ENCODE measurements around the gene FOXRED1.

Gene FOXRED1

DNA sequence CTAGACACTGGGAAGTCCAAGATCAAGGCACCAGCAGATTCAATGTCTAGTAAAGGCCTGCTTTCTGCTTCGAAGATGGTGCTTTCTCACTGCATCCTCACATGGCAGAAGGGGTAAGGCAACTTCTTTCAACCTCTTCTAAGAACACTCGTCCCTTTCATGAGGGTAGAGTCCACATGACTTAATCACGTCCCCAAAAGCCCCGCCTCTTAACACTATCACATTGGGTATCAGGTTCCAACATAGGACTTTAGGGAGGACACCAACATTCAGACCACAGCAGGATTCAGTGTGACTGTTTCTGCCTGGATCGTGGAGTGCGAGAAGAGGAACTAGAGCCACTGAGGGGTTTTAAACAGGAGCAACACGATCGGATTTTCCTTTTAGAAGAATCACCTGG, 10.2 kb downstream of the FOXRED1 start:
- no peaks in the 10 kb centered on the region for H3K9me3 ChIP-seq (ENCODE audit: control insufficient read depth, insufficient read depth, low read length)
- TF ChIP-seq, protein P1, sequence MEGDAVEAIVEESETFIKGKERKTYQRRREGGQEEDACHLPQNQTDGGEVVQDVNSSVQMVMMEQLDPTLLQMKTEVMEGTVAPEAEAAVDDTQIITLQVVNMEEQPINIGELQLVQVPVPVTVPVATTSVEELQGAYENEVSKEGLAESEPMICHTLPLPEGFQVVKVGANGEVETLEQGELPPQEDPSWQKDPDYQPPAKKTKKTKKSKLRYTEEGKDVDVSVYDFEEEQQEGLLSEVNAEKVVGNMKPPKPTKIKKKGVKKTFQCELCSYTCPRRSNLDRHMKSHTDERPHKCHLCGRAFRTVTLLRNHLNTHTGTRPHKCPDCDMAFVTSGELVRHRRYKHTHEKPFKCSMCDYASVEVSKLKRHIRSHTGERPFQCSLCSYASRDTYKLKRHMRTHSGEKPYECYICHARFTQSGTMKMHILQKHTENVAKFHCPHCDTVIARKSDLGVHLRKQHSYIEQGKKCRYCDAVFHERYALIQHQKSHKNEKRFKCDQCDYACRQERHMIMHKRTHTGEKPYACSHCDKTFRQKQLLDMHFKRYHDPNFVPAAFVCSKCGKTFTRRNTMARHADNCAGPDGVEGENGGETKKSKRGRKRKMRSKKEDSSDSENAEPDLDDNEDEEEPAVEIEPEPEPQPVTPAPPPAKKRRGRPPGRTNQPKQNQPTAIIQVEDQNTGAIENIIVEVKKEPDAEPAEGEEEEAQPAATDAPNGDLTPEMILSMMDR (IDR thresholded peaks at IDR 0.05; ENCODE audit: low read depth, low read length, poor library complexity, severe bottlenecking): no peak
- TF ChIP-seq EZH2phosphoT487 (IDR thresholded peaks at IDR 0.05; ENCODE audit: borderline replicate concordance, low read length): no peak
- H3K27me3 ChIP-seq (ENCODE audit: control insufficient read depth, low read length): no peaks in the 10 kb centered on the region
- peaks cover 15% of the 10 kb centered on the region; the same call in 1 of the 2 replicates for H3F3A ChIP-seq (ENCODE audit: control insufficient read depth, insufficient read depth)
- H3K4me3 ChIP-seq (ENCODE audit: low read length): no peak overlapping the region
- no peaks in the 10 kb centered on the region for H3K9me2 ChIP-seq (replicated peaks; ENCODE audit: control insufficient read depth, low read length)
- H3K27ac ChIP-seq (ENCODE audit: low read depth, low read length): no peak overlapping the region
- H3K4me2 ChIP-seq (ENCODE audit: low read length): no peak overlapping the region
- peaks cover 7% of the 10 kb centered on the region for H3K79me2 ChIP-seq (ENCODE audit: control insufficient read depth, low read length)
- H3K4me1 ChIP-seq (ENCODE audit: control insufficient read depth, low read length): peaks cover 36% of the 10 kb centered on the region
- H4K20me1 ChIP-seq (ENCODE audit: control insufficient read depth, insufficient read depth, low read depth, low read length): no peaks in the 10 kb centered on the region
- peaks cover 36% of the 10 kb centered on the region for H3K36me3 ChIP-seq (ENCODE audit: control insufficient read depth, low read length)

DNA sequence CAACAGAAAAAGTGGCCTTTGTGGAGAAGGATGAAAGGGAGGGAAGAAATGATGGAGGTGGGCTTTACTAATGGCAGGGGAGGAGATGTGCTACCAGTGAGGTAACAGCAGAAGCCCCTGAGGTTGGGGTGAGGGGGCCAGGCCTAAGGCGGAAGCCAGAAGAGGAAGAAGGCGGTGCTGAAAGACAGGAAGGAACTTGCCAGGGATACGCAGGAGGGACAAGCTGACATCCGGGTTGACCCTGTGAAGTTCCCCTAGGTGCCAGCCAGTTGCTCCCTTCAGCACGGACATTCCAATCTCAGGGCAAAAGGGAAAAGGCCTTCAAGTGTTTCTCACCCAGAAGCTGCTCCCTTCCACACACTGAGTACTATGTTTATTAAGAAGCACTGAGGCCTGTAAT, 11.6 kb downstream of the FOXRED1 start:
- Histone ChIP-seq H3K9me3 (ENCODE audit: control insufficient read depth, insufficient read depth, low read length) (no peaks in the 10 kb centered on the region), H4K20me1 (ENCODE audit: control insufficient read depth, insufficient read depth, low read depth, low read length) (no peaks in the 10 kb centered on the region), H3K4me2 (ENCODE audit: low read length) (peak overlapping the region; percentile 50), H3K27me3 (ENCODE audit: control insufficient read depth, low read length) (no peaks in the 10 kb centered on the region), H3K36me3 (ENCODE audit: control insufficient read depth, low read length) (peaks cover 23% of the 10 kb centered on the region), H3K4me3 (ENCODE audit: low read length) (peak overlapping the region; percentile 31; the same call in 1 of the 2 replicates), H3K4me1 (ENCODE audit: control insufficient read depth, low read length) (peaks cover 49% of the 10 kb centered on the region), H3K79me2 (ENCODE audit: control insufficient read depth, low read length) (peaks cover 16% of the 10 kb centered on the region), H3K9me2 (replicated peaks; ENCODE audit: control insufficient read depth, low read length) (no peaks in the 10 kb centered on the region), H3K27ac (ENCODE audit: low read depth, low read length) (no peak overlapping the region), H3F3A (ENCODE audit: control insufficient read depth, insufficient read depth) (peaks cover 15% of the 10 kb centered on the region; the same call in 1 of the 2 replicates)
- TF ChIP-seq, protein P1 (IDR thresholded peaks at IDR 0.05; ENCODE audit: low read depth, low read length, poor library complexity, severe bottlenecking): no peak
- no peak for TF ChIP-seq EZH2phosphoT487 (IDR thresholded peaks at IDR 0.05; ENCODE audit: borderline replicate concordance, low read length)

DNA sequence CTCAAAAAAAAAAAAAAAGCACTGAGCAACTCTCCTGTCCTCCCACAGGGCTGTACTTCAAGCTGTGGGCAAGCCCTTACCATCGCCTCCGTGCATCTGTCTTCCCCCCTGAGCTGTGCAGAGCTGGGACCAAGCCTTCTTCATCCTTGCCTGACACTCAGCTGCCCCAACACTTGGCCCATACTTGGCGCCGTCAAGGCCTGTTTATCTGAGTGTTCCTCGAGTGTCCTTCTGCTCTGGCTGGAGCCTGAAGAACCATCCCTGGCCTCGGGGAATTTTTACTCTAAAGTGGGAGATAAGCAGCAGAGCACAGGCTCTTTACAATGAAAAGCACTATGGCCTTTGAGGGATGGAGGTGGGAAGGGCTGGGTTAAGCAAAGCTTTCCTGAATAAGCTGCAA, 12.3 kb downstream of the FOXRED1 start:
- Histone ChIP-seq H3K36me3 (ENCODE audit: control insufficient read depth, low read length) (peaks cover 17% of the 10 kb centered on the region), H3K4me3 (ENCODE audit: low read length) (no peak overlapping the region), H3K4me2 (ENCODE audit: low read length) (peak overlapping the region; percentile 50; the same call in 1 of the 2 replicates), H3K4me1 (ENCODE audit: control insufficient read depth, low read length) (peaks cover 49% of the 10 kb centered on the region), H3K9me3 (ENCODE audit: control insufficient read depth, insufficient read depth, low read length) (no peaks in the 10 kb centered on the region), H3K79me2 (ENCODE audit: control insufficient read depth, low read length) (peaks cover 16% of the 10 kb centered on the region), H3K27ac (ENCODE audit: low read depth, low read length) (no peak overlapping the region), H3F3A (ENCODE audit: control insufficient read depth, insufficient read depth) (peaks cover 15% of the 10 kb centered on the region; the same call in 1 of the 2 replicates), H3K27me3 (ENCODE audit: control insufficient read depth, low read length) (no peaks in the 10 kb centered on the region), H4K20me1 (ENCODE audit: control insufficient read depth, insufficient read depth, low read depth, low read length) (no peaks in the 10 kb centered on the region), H3K9me2 (replicated peaks; ENCODE audit: control insufficient read depth, low read length) (no peaks in the 10 kb centered on the region)
- TF ChIP-seq EZH2phosphoT487 (IDR thresholded peaks at IDR 0.05; ENCODE audit: borderline replicate concordance, low read length): no peak
- TF ChIP-seq, protein P1 (IDR thresholded peaks at IDR 0.05; ENCODE audit: low read depth, low read length, poor library complexity, severe bottlenecking): no peak

All from DOHH2 (cell line).